Esophagus squamous epithelium (tissue), 5 donors: ENCODE data around the gene SLC12A8. TPM values are rescaled to one million over a fixed set of nuclear protein-coding genes. Genes with fewer than 3 reads are reported as not detected.

Experiments
- DNase-seq: peaks from one replicate; lab custom pipeline; 2025; lab: John Stamatoyannopoulos, UW
- H3K27ac ChIP-seq, 4 donors: fragments of 200-600 bp; sonication (generic); one replicate each; pipeline ENCODE4 v1.5.1; 2016 to 2019; ENCODE audit warnings: mild to moderate bottlenecking in 1 of 4
- H3K27me3 ChIP-seq, 4 donors: fragments of 200-600 bp; sonication (generic); 1 replicate in 3 of 4; 2 replicates in 1 of 4; pipeline versions ENCODE4 v1.5.1 to v1.6.0; 2017 to 2021; ENCODE audit warnings: antibody characterized with exemption in 1 of 4
- H3K36me3 ChIP-seq, 3 donors: fragments of 200-600 bp; sonication (generic); one replicate each; pipeline ENCODE4 v1.5.1; 2016 to 2019
- H3K4me1 ChIP-seq, 3 donors: fragments of 200-600 bp; sonication (generic); one replicate each; pipeline ENCODE4 v1.5.1; 2017 to 2019
- H3K4me3 ChIP-seq, 4 donors: fragments of 200-600 bp; sonication (generic); 1 replicate in 3 of 4; 2 replicates in 1 of 4; pipeline ENCODE4 v1.5.1; 2016 to 2019; ENCODE audit warnings: mild to moderate bottlenecking in 2 of 4, moderate library complexity in 1 of 4
- H3K9me3 ChIP-seq, 3 donors: fragments of 200-600 bp; sonication (generic); one replicate each; pipeline ENCODE4 v1.5.1; 2016 to 2019
- POLR2A ChIP-seq, 4 donors: fragments of 450-650 bp; IDR thresholded peaks; one replicate each; pipeline ENCODE4 v1.6.1; 2017; ENCODE audit warnings: antibody characterized with exemption in 4 of 4, mild to moderate bottlenecking in 4 of 4, moderate library complexity in 3 of 4
- WGBS, 2 donors: methylation state at CpG; one replicate each; pipeline ENCODE4 v1.1.5; 2018; 5-methylcytosine and 5-hydroxymethylcytosine counted together
- intact Hi-C: fragments of 100-400 bp; cut with DNase I; formaldehyde crosslinking; loops from one replicate; pipeline ENCODE4 v1.15.0; 2022
- total RNA-seq, 4 donors: library from RNA; depleted of rRNA; stranded (reverse); fragments of >200 nt; gene quantifications; one replicate each; pipeline ENCODE4 v1.1.0, GENCODE V29; 2016
- TF ChIP-seq, protein P1 (sequence below), 6 experiments: fragments of 450-650 bp in 4 of 6; fragments of 200-600 bp in 2 of 6; sonication (generic) in 2 of 6; IDR thresholded peaks; one replicate each; pipeline ENCODE4 v1.5.1; 2016 to 2019; ENCODE audit warnings: antibody characterized with exemption in 6 of 6, mild to moderate bottlenecking in 4 of 6, moderate library complexity in 4 of 6
- donor health status: DM: yes; HTN: yes; CAD: no.

SLC12A8 gene
- total RNA-seq, 4 donors from 2014 or later: 9.9 to 15.9 (median 13.8) TPM

DNA sequence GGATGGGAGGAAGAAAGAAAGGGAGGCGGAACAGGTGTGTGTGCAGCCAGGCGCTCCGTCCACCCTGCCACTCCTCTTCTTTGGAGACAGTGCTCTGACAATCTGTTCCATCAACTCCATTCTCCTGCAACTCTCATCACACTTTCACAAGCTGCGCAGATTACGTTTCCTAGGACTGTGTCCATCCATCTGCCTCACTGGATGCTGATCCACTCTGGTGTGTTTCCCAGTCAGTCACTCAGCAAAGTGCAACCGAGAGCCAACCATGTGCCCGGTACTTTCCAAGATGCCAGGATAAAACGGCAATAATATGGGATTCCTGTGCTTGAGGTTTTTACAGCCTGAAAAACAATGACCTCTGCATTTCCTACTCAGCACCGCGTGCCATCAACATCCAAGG lies 59.6 kb downstream of the SLC12A8 start:
- no peak overlapping the region for H3K4me3 ChIP-seq
- no peak for DNase-seq
- TF ChIP-seq POLR2A (IDR thresholded peaks at IDR 0.05): no peak
- TF ChIP-seq, protein P1, sequence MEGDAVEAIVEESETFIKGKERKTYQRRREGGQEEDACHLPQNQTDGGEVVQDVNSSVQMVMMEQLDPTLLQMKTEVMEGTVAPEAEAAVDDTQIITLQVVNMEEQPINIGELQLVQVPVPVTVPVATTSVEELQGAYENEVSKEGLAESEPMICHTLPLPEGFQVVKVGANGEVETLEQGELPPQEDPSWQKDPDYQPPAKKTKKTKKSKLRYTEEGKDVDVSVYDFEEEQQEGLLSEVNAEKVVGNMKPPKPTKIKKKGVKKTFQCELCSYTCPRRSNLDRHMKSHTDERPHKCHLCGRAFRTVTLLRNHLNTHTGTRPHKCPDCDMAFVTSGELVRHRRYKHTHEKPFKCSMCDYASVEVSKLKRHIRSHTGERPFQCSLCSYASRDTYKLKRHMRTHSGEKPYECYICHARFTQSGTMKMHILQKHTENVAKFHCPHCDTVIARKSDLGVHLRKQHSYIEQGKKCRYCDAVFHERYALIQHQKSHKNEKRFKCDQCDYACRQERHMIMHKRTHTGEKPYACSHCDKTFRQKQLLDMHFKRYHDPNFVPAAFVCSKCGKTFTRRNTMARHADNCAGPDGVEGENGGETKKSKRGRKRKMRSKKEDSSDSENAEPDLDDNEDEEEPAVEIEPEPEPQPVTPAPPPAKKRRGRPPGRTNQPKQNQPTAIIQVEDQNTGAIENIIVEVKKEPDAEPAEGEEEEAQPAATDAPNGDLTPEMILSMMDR (IDR thresholded peaks at IDR 0.05): no peak
- H3K9me3 ChIP-seq: no peaks in the 10 kb centered on the region
- intact Hi-C loops: no loop called here
- no peaks in the 10 kb centered on the region for H3K36me3 ChIP-seq
- H3K4me1 ChIP-seq: peaks cover 10 to 37% (median 16%) of the 10 kb centered on the region in 3 donors
- no peaks in the 10 kb centered on the region for H3K27me3 ChIP-seq
- WGBS, 2 donors: 87 to 98% methylated on average over 10 of the region's 10 CpGs
- no peak overlapping the region for H3K27ac ChIP-seq

DNA sequence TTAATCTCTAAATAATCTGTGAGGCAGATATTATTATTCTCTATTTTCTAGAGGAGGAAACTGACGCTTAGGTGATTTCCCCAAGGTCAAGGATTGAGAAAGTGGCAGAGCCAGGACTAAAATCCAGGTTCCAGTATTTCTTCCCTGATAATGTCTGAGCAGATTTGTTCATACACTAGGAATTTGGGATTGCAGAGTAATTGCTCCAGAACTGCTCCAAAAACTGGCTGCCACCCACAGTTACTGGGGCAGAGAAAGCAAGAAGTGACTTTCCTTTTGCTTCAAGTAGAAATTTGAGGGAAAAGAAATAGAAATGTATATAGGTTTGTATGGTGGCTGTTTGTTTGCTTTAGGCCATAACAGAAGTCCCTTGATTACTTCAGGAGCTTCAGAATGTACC lies 60.6 kb downstream of the SLC12A8 start:
- intact Hi-C loops: no loop called here
- peaks cover 16 to 47% (median 17%) of the 10 kb centered on the region in 3 donors for H3K4me1 ChIP-seq
- no peaks in the 10 kb centered on the region for H3K9me3 ChIP-seq
- no peak for DNase-seq
- TF ChIP-seq POLR2A (IDR thresholded peaks at IDR 0.05): no peak
- TF ChIP-seq, protein P1 (IDR thresholded peaks at IDR 0.05): no peak
- no peaks in the 10 kb centered on the region for H3K36me3 ChIP-seq
- 85 to 87% methylated on average over 1 of the region's 1 CpG for WGBS, 2 donors
- H3K4me3 ChIP-seq: no peak overlapping the region
- no peak overlapping the region for H3K27ac ChIP-seq
- H3K27me3 ChIP-seq: no peaks in the 10 kb centered on the region

DNA sequence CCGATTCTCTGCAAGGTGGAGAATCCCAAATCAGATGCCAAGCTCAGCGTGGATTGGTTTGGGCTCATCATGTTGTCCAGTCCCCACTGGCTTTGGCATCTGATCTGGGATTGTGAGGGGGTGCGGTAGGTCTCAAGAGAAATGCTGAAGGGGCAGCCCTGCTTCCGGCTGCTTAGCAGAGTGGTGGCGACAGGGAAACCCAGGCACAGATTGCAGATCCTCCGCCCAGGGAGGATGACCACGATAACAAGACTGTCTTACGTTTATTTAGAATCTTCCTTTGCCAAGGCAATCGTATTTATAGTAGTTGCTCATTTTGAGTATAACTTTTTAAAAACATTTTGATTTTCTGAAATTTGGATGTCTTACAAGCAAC lies 61.1 kb downstream of the SLC12A8 start:
- no peaks in the 10 kb centered on the region for H3K36me3 ChIP-seq
- H3K27ac ChIP-seq: no peak overlapping the region
- H3K4me3 ChIP-seq: no peak overlapping the region
- intact Hi-C loops: no loop called here
- TF ChIP-seq, protein P1 (IDR thresholded peaks at IDR 0.05): no peak
- no peak for TF ChIP-seq POLR2A (IDR thresholded peaks at IDR 0.05)
- no peaks in the 10 kb centered on the region for H3K27me3 ChIP-seq
- 77 to 87% methylated on average over 8 to 9 of the region's 9 CpGs for WGBS, 2 donors
- H3K4me1 ChIP-seq: peaks cover 16 to 52% (median 17%) of the 10 kb centered on the region in 3 donors
- H3K9me3 ChIP-seq: no peaks in the 10 kb centered on the region
- DNase-seq: no peak

DNA sequence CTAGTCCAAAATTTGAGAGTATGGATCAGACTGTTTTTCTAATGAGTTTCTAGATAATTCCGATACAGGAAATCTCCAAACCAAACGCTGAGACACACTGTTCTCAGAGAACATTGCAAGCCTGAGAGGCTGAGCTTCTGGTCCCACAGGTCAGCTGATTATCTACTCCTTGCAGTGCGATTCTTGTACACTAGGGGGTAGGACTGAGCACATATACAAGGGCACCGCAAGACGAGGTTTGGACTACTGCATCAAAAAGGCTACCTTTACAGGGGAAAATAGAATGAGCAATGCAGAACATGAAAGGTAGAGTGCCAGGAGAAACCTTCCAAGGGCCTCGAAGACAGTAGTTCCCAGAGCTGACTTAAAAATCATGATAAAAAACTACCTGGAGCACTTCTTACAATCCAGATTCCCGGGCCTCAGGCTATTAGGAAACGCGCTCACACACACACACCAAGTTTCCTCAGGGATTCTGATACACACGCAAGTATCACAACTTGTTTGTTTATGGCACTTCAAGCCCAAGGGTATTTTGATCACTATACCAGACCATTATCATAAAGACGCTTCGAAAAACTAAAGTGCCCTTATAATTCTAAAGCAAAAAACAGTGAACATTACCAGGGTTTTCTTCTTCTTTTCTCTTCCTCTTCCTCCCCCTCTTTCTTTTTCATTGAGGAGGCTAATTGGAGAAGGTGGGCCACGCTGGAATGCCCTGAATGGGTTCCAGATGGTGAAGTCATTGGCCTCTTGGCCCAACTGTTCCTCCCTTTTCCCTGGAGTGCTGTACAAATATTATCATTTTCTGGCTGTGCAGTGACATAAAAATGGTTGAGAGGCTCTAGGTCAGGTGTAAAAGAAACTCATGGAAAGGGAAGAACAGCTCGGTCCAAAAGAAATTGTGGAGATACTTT lies 61.8 kb downstream of the SLC12A8 start:
- Histone ChIP-seq H3K27me3 (no peaks in the 10 kb centered on the region), H3K9me3 (no peaks in the 10 kb centered on the region), H3K27ac (peak overlapping the region in 1 of 4 donors; percentile 66), H3K4me3 (no peak overlapping the region), H3K4me1 (peaks cover 16 to 51% (median 17%) of the 10 kb centered on the region in 3 donors), H3K36me3 (no peaks in the 10 kb centered on the region)
- intact Hi-C loops: no loop called here
- TF ChIP-seq, protein P1 (IDR thresholded peaks at IDR 0.05): peak in 5 of 6 experiments; percentile 47 to 77 (median 62)
- no peak for TF ChIP-seq POLR2A (IDR thresholded peaks at IDR 0.05)
- WGBS, 2 donors: 76 to 91% methylated on average over 12 to 14 of the region's 14 CpGs
- no peak for DNase-seq

DNA sequence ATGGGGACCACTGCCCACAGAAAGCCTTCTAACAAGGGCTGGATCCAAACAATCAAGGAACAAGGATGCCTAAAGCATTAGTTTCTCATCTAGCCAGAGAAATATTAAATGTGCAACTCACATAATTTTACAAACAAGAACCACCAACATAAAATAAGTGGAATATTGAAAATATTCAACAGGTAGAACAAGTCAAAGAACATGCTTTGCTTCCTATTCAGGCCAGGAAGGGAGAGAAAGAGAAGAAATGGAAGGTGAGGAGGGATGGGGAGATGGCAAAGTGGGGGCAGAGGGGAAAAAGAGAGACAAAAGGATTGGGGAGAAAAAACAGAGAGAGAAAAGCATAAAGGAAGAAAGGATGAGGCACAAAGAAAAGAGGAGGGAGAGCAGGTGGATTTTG lies 63.1 kb downstream of the SLC12A8 start:
- no peaks in the 10 kb centered on the region for H3K36me3 ChIP-seq
- H3K4me1 ChIP-seq: peaks cover 17 to 57% (median 22%) of the 10 kb centered on the region in 3 donors
- no peak overlapping the region for H3K4me3 ChIP-seq
- no peaks in the 10 kb centered on the region for H3K9me3 ChIP-seq
- no peaks in the 10 kb centered on the region for H3K27me3 ChIP-seq
- DNase-seq: no peak
- intact Hi-C loops: loop anchor here (10.0 kb wide), 1 partner anchor 95 kb away; the partner anchor contains the start of gene HEG1
- TF ChIP-seq, protein P1 (IDR thresholded peaks at IDR 0.05): no peak
- TF ChIP-seq POLR2A (IDR thresholded peaks at IDR 0.05): no peak
- peak overlapping the region in 3 of 4 donors; percentile 43 to 66 (median 60) for H3K27ac ChIP-seq
